ENCODE data around the gene BUB1B. TPM values are rescaled to one million over a fixed set of nuclear protein-coding genes. Genes with fewer than 3 reads are reported as not detected.

Gene BUB1B
- total RNA-seq, 1 experiment from 2014 or later, result 73.0 TPM

DNA sequence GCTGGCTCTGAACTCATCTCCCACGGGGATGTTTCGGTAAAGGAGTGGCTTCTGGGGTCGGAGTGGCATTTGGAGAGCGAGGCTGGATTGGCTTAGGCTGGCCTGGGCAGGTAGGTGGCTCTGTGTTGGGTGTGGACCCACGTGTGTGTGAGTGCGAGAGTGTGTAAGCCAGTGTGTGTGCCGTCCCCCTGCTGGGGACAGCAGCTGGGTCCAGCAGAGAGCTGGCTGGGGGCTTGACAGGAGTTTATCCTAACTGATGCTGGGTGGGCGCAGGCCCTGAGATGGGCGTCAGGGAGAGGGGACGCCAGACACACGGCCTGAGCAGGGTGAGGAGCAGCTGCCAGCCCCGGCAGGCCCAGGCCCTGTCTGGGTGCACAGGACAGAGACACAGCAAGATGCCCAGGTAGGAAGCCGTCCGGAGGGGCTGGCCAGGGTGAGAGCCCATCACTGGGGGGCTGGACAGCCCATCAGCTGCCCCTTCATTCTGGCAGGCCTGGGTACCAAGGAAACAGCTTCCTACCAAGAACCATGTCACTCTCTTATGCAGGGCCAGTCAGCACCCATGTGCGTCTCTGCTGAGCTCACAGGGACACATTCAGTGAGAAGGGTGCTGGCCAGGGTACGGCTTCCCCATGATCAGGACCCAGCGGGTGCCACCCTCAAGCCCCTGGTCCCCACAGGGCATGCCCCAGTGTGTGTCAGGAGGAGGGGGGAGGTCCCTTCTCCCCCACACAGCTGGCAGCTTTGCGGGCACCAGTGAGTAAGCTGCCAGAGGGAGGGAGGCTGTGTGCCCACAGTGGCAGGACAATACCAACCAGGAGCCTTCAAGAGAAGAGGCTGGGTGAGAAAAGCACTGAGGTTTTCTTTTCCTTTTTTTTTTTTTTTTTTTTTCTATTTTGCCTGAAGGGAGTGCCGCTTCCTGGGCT is 79.1 kb downstream of the BUB1B start:
- peak; percentile 46 for DNase-seq
- H3K9ac ChIP-seq (ENCODE audit: low read length), result no peak overlapping the region
- H3K4me3 ChIP-seq (ENCODE audit: low read length), result peak overlapping the region; percentile 67; the same call in 1 of the 2 replicates
- no peaks in the 10 kb centered on the region for H3K9me3 ChIP-seq (ENCODE audit: low read length)
- no TSS peak for BruUV-seq (replicated peaks)
- peaks cover 5% of the 10 kb centered on the region for H3F3A ChIP-seq (ENCODE audit: low read length, unreplicated experiment)
- ATAC-seq, result peak; percentile 16
- intact Hi-C loops (cut with micrococcal nuclease), result loop anchor here (5.0 kb wide), 1 partner anchor 32 kb away; no protein-coding TSS in a partner anchor
- no peaks in the 10 kb centered on the region for H3K79me2 ChIP-seq (ENCODE audit: low read length)
- peak overlapping the region; percentile 37; the same call in 1 of the 2 replicates for H2AFZ ChIP-seq (ENCODE audit: low read length)
- POLR2A ChIA-PET (ENCODE audit: unreplicated experiment), result interaction anchor here (0.6 kb wide), 1 partner anchor 10 kb away, joined by 3 read pairs; no protein-coding TSS in a partner anchor
- no peaks in the 10 kb centered on the region for H3K9me2 ChIP-seq (replicated peaks; ENCODE audit: low read length)
- no peaks in the 10 kb centered on the region for H3K27me3 ChIP-seq (ENCODE audit: low read length)
- peak overlapping the region; percentile 93 for H3K4me2 ChIP-seq (ENCODE audit: low read length)
- peaks cover 39% of the 10 kb centered on the region for H3K4me1 ChIP-seq (ENCODE audit: insufficient read depth, low read length)
- H4K20me1 ChIP-seq (ENCODE audit: low read length), result no peaks in the 10 kb centered on the region
- no peak for TF ChIP-seq EZH2phosphoT487 (IDR thresholded peaks at IDR 0.05; ENCODE audit: borderline replicate concordance, low read length)
- no peak for TF ChIP-seq EZH2 (IDR thresholded peaks at IDR 0.05; ENCODE audit: low read length, unreplicated experiment)
- TF ChIP-seq, protein P1, sequence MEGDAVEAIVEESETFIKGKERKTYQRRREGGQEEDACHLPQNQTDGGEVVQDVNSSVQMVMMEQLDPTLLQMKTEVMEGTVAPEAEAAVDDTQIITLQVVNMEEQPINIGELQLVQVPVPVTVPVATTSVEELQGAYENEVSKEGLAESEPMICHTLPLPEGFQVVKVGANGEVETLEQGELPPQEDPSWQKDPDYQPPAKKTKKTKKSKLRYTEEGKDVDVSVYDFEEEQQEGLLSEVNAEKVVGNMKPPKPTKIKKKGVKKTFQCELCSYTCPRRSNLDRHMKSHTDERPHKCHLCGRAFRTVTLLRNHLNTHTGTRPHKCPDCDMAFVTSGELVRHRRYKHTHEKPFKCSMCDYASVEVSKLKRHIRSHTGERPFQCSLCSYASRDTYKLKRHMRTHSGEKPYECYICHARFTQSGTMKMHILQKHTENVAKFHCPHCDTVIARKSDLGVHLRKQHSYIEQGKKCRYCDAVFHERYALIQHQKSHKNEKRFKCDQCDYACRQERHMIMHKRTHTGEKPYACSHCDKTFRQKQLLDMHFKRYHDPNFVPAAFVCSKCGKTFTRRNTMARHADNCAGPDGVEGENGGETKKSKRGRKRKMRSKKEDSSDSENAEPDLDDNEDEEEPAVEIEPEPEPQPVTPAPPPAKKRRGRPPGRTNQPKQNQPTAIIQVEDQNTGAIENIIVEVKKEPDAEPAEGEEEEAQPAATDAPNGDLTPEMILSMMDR (conservative IDR thresholded peaks at IDR 0.05; ENCODE audit: low read depth, low read length), result no peak
- H3K27ac ChIP-seq (ENCODE audit: low read length), result peak overlapping the region; percentile 3; the same call in 1 of the 2 replicates
- CTCF ChIA-PET, result interaction anchor here (0.5 to 1.9 kb wide), 9 partner anchors 10 to 141 kb away, joined by 3 to 16 read pairs (median 7); no protein-coding TSS in a partner anchor
- H3K36me3 ChIP-seq (ENCODE audit: low read depth, low read length), result no peaks in the 10 kb centered on the region

DNA sequence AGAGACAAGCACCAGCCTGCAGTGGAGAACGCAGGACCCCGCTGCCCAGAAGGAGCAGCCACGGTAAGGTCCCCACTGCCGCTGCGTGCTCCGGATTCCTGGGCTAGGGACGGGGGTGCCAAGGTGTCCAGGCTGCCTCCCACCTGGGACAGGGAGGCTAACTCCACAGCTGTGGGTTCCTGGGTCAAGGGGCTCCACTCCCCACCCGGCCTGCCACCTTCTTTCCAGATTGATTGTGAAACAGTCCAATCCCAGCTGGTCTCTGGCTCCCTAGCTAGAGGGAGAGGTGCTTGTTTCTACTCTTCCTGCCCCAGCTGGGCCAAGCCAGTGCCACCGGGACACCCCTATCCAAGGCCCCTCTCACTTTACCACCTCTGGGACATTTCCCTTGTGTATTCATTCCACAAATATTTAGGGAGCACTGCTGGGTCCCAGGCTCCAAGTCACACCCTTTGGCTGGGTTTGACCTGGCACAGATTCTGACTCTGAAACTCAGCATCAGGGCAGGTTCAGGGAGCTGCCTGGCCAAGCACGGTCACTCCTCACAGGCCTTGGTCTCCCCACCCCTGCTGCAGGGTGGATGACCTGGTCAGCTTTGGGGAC is 79.9 kb downstream of the BUB1B start:
- DNase-seq, result peak; percentile 18
- H3K9me2 ChIP-seq (replicated peaks; ENCODE audit: low read length), result no peaks in the 10 kb centered on the region
- H3K27ac ChIP-seq (ENCODE audit: low read length), result no peak overlapping the region
- peaks cover 5% of the 10 kb centered on the region for H3F3A ChIP-seq (ENCODE audit: low read length, unreplicated experiment)
- H3K9ac ChIP-seq (ENCODE audit: low read length), result no peak overlapping the region
- no peaks in the 10 kb centered on the region for H3K36me3 ChIP-seq (ENCODE audit: low read depth, low read length)
- H3K4me3 ChIP-seq (ENCODE audit: low read length), result no peak overlapping the region
- BruUV-seq (replicated peaks), result no TSS peak
- H3K9me3 ChIP-seq (ENCODE audit: low read length), result no peaks in the 10 kb centered on the region
- no peaks in the 10 kb centered on the region for H3K27me3 ChIP-seq (ENCODE audit: low read length)
- no peaks in the 10 kb centered on the region for H3K79me2 ChIP-seq (ENCODE audit: low read length)
- peak overlapping the region; percentile 93 for H3K4me2 ChIP-seq (ENCODE audit: low read length)
- ChIA-PET POLR2A (ENCODE audit: unreplicated experiment) (no interaction called here), CTCF (interaction anchor here (0.5 to 1.9 kb wide), 4 partner anchors 27 to 398 kb away, joined by 3 to 10 read pairs (median 3); no protein-coding TSS in a partner anchor)
- intact Hi-C loops (cut with micrococcal nuclease), result no loop called here
- H4K20me1 ChIP-seq (ENCODE audit: low read length), result no peaks in the 10 kb centered on the region
- no peak overlapping the region for H2AFZ ChIP-seq (ENCODE audit: low read length)
- H3K4me1 ChIP-seq (ENCODE audit: insufficient read depth, low read length), result peaks cover 46% of the 10 kb centered on the region
- no peak for TF ChIP-seq EZH2phosphoT487 (IDR thresholded peaks at IDR 0.05; ENCODE audit: borderline replicate concordance, low read length)
- TF ChIP-seq, protein P1 (conservative IDR thresholded peaks at IDR 0.05; ENCODE audit: low read depth, low read length), result no peak
- TF ChIP-seq EZH2 (IDR thresholded peaks at IDR 0.05; ENCODE audit: low read length, unreplicated experiment), result no peak
- no peak for ATAC-seq

Data from PC-3 (cell line).